Measurements from ENCODE around the gene ZNF654. TPM values are rescaled to one million over a fixed set of nuclear protein-coding genes. Genes with fewer than 3 reads are reported as not detected.
"Not testable (repeated sequence)": the region's sequence is repeated elsewhere in the genome, so short reads cannot be mapped to it uniquely, and the experiment has no call there.

ZNF654 gene
- total RNA-seq, 3 donors from 2014 or later, result 15.4 to 26.3 (median 16.5) TPM

DNA sequence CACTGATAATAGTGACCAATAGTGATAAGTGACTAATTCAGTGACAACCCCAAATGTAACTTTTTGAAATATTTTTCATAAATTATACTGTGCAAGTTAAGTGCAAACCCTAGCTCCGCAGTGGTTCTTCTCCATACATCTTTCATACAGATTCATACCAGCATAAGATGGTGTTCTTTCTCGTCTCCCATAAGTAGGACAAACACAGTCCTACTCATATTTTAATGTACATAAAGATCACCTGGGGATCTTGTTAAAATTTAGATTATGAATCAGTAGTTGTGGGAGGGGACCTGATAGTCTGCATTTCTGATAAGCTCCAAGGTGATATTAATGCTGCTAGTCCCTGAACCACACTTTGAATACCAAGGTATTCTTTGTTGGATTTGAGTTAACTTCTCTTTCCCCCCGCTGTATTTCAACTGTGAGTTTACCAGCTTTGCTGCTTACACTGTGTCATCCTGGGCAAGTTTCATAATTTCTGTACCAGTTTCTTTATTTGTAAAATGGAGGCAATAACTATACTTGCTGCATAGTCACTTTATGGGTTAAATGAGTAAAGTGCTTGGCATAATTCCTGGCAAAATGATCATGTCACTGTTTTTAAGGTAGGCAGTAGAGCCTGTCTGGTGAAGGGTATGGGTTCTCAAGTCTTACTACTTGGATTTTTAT is 56.0 kb downstream of the ZNF654 start:
- Histone ChIP-seq H3K27me3 (no peaks in the 10 kb centered on the region), H3K4me3 (no peak overlapping the region), H3K9me3 (no peaks in the 10 kb centered on the region), H3K27ac (no peak overlapping the region), H3K4me1 (no peaks in the 10 kb centered on the region), H3K36me3 (no peaks in the 10 kb centered on the region)
- intact Hi-C loops (cut with DNase I; ENCODE audit: low total_unique reads), result no loop called here
- TF ChIP-seq POLR2A (IDR thresholded peaks at IDR 0.05), result no peak
- TF ChIP-seq, protein P1, sequence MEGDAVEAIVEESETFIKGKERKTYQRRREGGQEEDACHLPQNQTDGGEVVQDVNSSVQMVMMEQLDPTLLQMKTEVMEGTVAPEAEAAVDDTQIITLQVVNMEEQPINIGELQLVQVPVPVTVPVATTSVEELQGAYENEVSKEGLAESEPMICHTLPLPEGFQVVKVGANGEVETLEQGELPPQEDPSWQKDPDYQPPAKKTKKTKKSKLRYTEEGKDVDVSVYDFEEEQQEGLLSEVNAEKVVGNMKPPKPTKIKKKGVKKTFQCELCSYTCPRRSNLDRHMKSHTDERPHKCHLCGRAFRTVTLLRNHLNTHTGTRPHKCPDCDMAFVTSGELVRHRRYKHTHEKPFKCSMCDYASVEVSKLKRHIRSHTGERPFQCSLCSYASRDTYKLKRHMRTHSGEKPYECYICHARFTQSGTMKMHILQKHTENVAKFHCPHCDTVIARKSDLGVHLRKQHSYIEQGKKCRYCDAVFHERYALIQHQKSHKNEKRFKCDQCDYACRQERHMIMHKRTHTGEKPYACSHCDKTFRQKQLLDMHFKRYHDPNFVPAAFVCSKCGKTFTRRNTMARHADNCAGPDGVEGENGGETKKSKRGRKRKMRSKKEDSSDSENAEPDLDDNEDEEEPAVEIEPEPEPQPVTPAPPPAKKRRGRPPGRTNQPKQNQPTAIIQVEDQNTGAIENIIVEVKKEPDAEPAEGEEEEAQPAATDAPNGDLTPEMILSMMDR (IDR thresholded peaks at IDR 0.05), result no peak
- no peak for TF ChIP-seq POLR2AphosphoS5 (IDR thresholded peaks at IDR 0.05)
- no peak for DNase-seq (ENCODE audit: low spot score in 2 of 2)

DNA sequence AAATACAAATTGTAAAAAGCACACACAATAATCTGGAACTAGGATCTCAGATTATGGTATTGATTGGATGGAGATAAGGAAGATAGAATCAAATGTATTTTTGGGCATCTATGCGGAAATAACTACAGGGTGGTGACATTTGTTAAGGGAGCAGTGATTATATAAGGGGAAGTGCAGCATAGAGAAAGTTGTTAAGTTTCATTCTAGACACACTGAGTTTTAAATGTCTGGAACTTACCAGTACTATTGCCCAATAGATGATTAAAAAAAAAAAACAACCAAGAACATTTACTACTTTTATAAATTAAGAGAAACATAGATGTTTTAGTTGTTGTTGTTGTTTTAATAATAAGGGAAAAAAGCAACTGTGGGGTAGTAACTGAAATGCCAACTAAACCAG is 58.6 kb downstream of the ZNF654 start:
- intact Hi-C loops (cut with DNase I; ENCODE audit: low total_unique reads), result no loop called here
- no peaks in the 10 kb centered on the region for H3K27me3 ChIP-seq
- no peaks in the 10 kb centered on the region for H3K36me3 ChIP-seq
- TF ChIP-seq, protein P1 (IDR thresholded peaks at IDR 0.05), result no peak
- TF ChIP-seq POLR2AphosphoS5 (IDR thresholded peaks at IDR 0.05) (no peak), POLR2A (IDR thresholded peaks at IDR 0.05) (no peak)
- no peak overlapping the region for H3K4me3 ChIP-seq
- no peak overlapping the region for H3K27ac ChIP-seq
- no peaks in the 10 kb centered on the region for H3K4me1 ChIP-seq
- DNase-seq (ENCODE audit: low spot score in 2 of 2), result no peak
- H3K9me3 ChIP-seq, result no peaks in the 10 kb centered on the region

DNA sequence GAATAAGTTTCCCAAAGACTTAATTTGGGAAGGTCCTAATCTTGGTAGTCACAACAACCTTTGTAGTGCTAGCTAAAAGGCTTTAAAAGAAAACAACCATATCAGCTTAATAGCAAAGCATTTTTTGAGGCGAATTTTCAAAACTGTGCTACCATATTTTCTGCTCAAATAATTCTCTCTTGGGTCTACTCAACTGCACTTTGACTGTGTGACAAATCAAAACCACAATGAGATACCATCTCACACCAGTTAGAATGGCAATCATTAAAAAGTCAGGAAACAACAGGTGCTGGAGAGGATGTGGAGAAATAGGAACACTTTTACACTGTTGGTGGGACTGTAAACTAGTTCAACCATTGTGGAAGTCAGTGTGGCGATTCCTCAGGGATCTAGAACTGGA is 59.5 kb downstream of the ZNF654 start:
- H3K9me3 ChIP-seq; H3K4me1 ChIP-seq; H3K27ac ChIP-seq; H3K36me3 ChIP-seq; H3K27me3 ChIP-seq; intact Hi-C loops (cut with DNase I; ENCODE audit: low total_unique reads); DNase-seq (ENCODE audit: low spot score in 2 of 2); H3K4me3 ChIP-seq: not testable (repeated sequence)

DNA sequence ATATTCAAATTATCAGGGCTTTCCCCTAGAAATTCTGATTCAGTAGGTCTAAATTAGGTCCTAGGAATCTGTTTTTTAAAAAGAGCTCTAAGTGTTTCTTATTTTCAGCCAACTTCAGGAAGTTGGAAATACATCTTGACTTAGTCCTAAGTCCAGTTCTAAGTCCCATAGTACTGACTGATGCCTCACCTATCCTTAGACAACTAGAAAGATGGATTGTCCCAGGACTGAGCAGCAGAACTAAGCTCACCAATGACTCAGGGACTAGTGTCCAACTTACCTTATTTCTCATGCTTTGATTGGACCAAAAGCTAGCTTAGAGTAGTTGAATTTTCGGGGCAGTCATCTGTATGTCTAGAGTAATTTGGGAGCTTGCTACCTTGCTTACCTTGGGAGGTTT is 64.5 kb downstream of the ZNF654 start:
- DNase-seq (ENCODE audit: low spot score in 2 of 2), result no peak
- intact Hi-C loops (cut with DNase I; ENCODE audit: low total_unique reads), result no loop called here
- no peaks in the 10 kb centered on the region for H3K36me3 ChIP-seq
- H3K27me3 ChIP-seq, result no peaks in the 10 kb centered on the region
- H3K27ac ChIP-seq, result no peak overlapping the region
- TF ChIP-seq POLR2A (IDR thresholded peaks at IDR 0.05), result no peak
- TF ChIP-seq POLR2AphosphoS5 (IDR thresholded peaks at IDR 0.05), result no peak
- TF ChIP-seq, protein P1 (IDR thresholded peaks at IDR 0.05), result no peak
- no peaks in the 10 kb centered on the region for H3K9me3 ChIP-seq
- H3K4me3 ChIP-seq, result no peak overlapping the region
- no peaks in the 10 kb centered on the region for H3K4me1 ChIP-seq

DNA sequence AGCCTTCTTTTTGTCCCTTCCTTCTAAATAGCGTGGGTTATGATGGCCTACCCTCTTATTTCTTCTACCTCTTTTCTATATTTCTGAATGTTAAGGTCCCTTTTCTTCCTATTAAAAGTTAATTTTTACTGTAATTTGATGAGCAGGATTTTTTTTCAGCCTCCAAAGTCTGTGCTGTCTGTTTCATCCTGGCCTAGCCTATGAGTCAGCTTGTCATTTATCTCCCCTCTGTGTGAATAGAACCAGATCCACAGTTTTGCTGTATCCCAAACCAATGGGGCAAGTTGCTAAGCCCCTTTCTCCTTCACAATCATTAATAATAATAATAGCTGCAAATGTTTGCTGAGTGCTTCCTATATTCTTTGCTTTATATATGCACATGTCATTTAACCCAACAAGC is 72.6 kb downstream of the ZNF654 start:
- intact Hi-C loops (cut with DNase I; ENCODE audit: low total_unique reads), result no loop called here
- TF ChIP-seq POLR2A (IDR thresholded peaks at IDR 0.05) (no peak), POLR2AphosphoS5 (IDR thresholded peaks at IDR 0.05) (no peak)
- TF ChIP-seq, protein P1 (IDR thresholded peaks at IDR 0.05), result no peak

DNA sequence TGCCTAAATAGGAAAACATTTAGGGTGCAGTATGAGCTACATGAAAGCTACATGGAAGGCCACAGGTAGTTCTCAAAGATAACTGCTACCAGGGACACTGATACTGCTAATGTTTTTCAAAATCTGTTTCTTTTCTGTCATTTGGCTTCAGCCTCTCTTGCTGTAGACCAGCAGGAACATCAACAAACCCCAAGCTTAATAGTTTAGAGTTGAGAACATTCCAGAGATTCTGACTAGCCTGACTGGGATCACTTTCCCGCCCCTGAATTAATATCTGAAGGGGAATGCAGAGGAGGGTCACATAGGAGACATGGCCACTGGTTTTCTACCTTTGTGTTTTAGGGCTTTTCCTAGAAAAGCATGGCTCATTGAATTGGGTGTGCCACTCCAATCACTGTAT is 73.8 kb downstream of the ZNF654 start:
- no peaks in the 10 kb centered on the region for H3K4me1 ChIP-seq
- H3K36me3 ChIP-seq, result no peaks in the 10 kb centered on the region
- H3K4me3 ChIP-seq, result no peak overlapping the region
- TF ChIP-seq POLR2A (IDR thresholded peaks at IDR 0.05), result no peak
- TF ChIP-seq POLR2AphosphoS5 (IDR thresholded peaks at IDR 0.05), result no peak
- TF ChIP-seq, protein P1 (IDR thresholded peaks at IDR 0.05), result no peak
- no peaks in the 10 kb centered on the region for H3K27me3 ChIP-seq
- H3K27ac ChIP-seq, result no peak overlapping the region
- H3K9me3 ChIP-seq, result no peaks in the 10 kb centered on the region
- DNase-seq (ENCODE audit: low spot score in 2 of 2), result no peak
- intact Hi-C loops (cut with DNase I; ENCODE audit: low total_unique reads), result no loop called here

More for the DNA sequence above, 72.6 kb downstream of the ZNF654 start:
- no peaks in the 10 kb centered on the region for H3K9me3 ChIP-seq
- no peaks in the 10 kb centered on the region for H3K27me3 ChIP-seq
- no peaks in the 10 kb centered on the region for H3K36me3 ChIP-seq
- H3K27ac ChIP-seq, result no peak overlapping the region
- no peaks in the 10 kb centered on the region for H3K4me1 ChIP-seq
- DNase-seq (ENCODE audit: low spot score in 2 of 2), result no peak
- H3K4me3 ChIP-seq, result no peak overlapping the region

Measured in breast epithelium (tissue), 4 donors.